Fibroblast of lung (primary cell): ENCODE results near the gene RRAD. TPM values are rescaled to one million over a fixed set of nuclear protein-coding genes. Genes with fewer than 3 reads are reported as not detected.

Experiments used
- DNase-seq, 2 donors: peaks; one replicate each; pipeline versions ENCODE4 v3.0.0 to v3.0.0-alpha.2; 2010; ENCODE audit warnings: low read depth in 2 of 2
- H2AFZ ChIP-seq: 2 replicates; pipeline ENCODE4 v1.5.1; 2012; ENCODE audit warnings: low read length, control low read depth, inconsistent platforms
- H3K27ac ChIP-seq: 2 replicates; pipeline ENCODE4 v1.5.1; 2011; ENCODE audit warnings: low read length, control low read depth; ENCODE audit not compliant: insufficient read depth
- H3K27me3 ChIP-seq: 2 replicates; pipeline ENCODE4 v1.5.1; 2011; ENCODE audit warnings: mild to moderate bottlenecking, low read length; ENCODE audit not compliant: control insufficient read depth, insufficient read depth
- H3K36me3 ChIP-seq: 2 replicates; pipeline ENCODE4 v1.5.1; 2011; ENCODE audit warnings: low read length; ENCODE audit not compliant: control insufficient read depth, insufficient read depth
- H3K4me1 ChIP-seq: 2 replicates; pipeline ENCODE4 v1.5.1; 2011; ENCODE audit warnings: low read length; ENCODE audit not compliant: control insufficient read depth, insufficient read depth; ENCODE audit errors: extremely low read depth
- H3K4me2 ChIP-seq: 2 replicates; pipeline ENCODE4 v1.5.1; 2011; ENCODE audit warnings: low read length, control low read depth; ENCODE audit not compliant: insufficient read depth; ENCODE audit errors: extremely low read depth
- H3K4me3 ChIP-seq, 4 experiments: fragments of 200-600 bp in 1 of 4; sonication (generic) in 1 of 4; replicated peaks in 1 of 4; 2 replicates each; pipeline ENCODE4 v1.5.1; 2011 to 2016; ENCODE audit warnings: low read length in 4 of 4, low read depth in 3 of 4, mild to moderate bottlenecking in 3 of 4, control low read depth in 2 of 4, inconsistent platforms in 1 of 4, mixed read lengths in 1 of 4; ENCODE audit not compliant: insufficient read depth in 1 of 4; ENCODE audit errors: control extremely low read depth in 1 of 4
- H3K79me2 ChIP-seq: 2 replicates; pipeline ENCODE4 v1.5.1; 2012; ENCODE audit warnings: mild to moderate bottlenecking, low read length, inconsistent platforms; ENCODE audit not compliant: control insufficient read depth, insufficient read depth
- H3K9ac ChIP-seq: 2 replicates; pipeline ENCODE4 v1.5.1; 2011; ENCODE audit warnings: mild to moderate bottlenecking, low read length, control low read depth; ENCODE audit not compliant: insufficient read depth
- H3K9me3 ChIP-seq: 2 replicates; pipeline ENCODE4 v1.5.1; 2012; ENCODE audit warnings: low read depth, low read length; ENCODE audit not compliant: control insufficient read depth, insufficient read depth
- H4K20me1 ChIP-seq: 2 replicates; pipeline ENCODE4 v1.5.1; 2011; ENCODE audit warnings: low read length; ENCODE audit not compliant: control insufficient read depth, insufficient read depth; ENCODE audit errors: extremely low read depth
- EZH2 ChIP-seq: IDR thresholded peaks from 2 replicates; pipeline ENCODE4 v1.5.1; 2012; ENCODE audit warnings: low read length, control low read depth, mild to moderate bottlenecking; ENCODE audit errors: missing control alignments
- polyA plus RNA-seq, 2 donors: library from polyadenylated mRNA; depleted of rRNA in 1 of 2; stranded (reverse) in 1 of 2; unstranded in 1 of 2; fragments of >200 nt; gene quantifications; 2 replicates each; pipeline ENCODE4 v1.2.1, GENCODE V29; 2011 to 2012; ENCODE audit warnings: missing spikeins in 1 of 2
- total RNA-seq: library from RNA; depleted of rRNA; stranded (reverse); fragments of >200 nt; gene quantifications from 2 replicates; pipeline ENCODE4 v1.2.1, GENCODE V29; 2014
- TF ChIP-seq, protein P1 (sequence below), 2 donors: IDR thresholded peaks in 1 of 2; conservative IDR thresholded peaks in 1 of 2; 1 replicate in 1 of 2; 2 replicates in 1 of 2; pipeline ENCODE4 v1.5.1; 2011 to 2012; ENCODE audit warnings: low read length in 2 of 2, control low read depth in 1 of 2, inconsistent platforms in 1 of 2, low read depth in 1 of 2, mild to moderate bottlenecking in 1 of 2

RRAD gene
- total and polyA plus RNA-seq, 2 donors (not counting 1 experiment from before 2014, with no cell fraction given) = 11.6 to 83.7 TPM

DNA sequence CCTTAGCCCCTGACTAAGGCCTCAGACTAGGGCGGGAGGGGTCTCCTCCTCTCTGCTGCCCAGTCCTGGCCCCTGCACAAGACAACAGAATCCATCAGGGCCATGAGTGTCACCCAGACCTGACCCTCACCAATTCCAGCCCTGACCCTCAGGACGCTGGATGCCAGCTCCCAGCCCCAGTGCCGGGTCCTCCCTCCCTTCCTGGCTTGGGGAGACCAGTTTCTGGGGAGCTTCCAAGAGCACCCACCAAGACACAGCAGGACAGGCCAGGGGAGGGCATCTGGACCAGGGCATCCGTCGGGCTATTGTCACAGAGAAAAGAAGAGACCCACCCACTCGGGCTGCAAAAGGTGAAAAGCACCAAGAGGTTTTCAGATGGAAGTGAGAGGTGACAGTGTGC is 48.4 kb upstream of the RRAD start:
- no peak overlapping the region for H3K27ac ChIP-seq
- H2AFZ ChIP-seq = no peak overlapping the region
- no peaks in the 10 kb centered on the region for H3K79me2 ChIP-seq
- no peak overlapping the region for H3K9ac ChIP-seq
- no peaks in the 10 kb centered on the region for H3K9me3 ChIP-seq
- H3K4me2 ChIP-seq = no peak overlapping the region
- no peak for DNase-seq
- H3K27me3 ChIP-seq = no peaks in the 10 kb centered on the region
- no peaks in the 10 kb centered on the region for H4K20me1 ChIP-seq
- H3K4me1 ChIP-seq = no peaks in the 10 kb centered on the region
- no peak for TF ChIP-seq EZH2
- TF ChIP-seq, protein P1, sequence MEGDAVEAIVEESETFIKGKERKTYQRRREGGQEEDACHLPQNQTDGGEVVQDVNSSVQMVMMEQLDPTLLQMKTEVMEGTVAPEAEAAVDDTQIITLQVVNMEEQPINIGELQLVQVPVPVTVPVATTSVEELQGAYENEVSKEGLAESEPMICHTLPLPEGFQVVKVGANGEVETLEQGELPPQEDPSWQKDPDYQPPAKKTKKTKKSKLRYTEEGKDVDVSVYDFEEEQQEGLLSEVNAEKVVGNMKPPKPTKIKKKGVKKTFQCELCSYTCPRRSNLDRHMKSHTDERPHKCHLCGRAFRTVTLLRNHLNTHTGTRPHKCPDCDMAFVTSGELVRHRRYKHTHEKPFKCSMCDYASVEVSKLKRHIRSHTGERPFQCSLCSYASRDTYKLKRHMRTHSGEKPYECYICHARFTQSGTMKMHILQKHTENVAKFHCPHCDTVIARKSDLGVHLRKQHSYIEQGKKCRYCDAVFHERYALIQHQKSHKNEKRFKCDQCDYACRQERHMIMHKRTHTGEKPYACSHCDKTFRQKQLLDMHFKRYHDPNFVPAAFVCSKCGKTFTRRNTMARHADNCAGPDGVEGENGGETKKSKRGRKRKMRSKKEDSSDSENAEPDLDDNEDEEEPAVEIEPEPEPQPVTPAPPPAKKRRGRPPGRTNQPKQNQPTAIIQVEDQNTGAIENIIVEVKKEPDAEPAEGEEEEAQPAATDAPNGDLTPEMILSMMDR (conservative IDR thresholded peaks at IDR 0.05 in 1 of 2, IDR thresholded peaks at IDR 0.05 in 1 of 2; ENCODE audit: low read depth in 1 of 2, low read length in 2 of 2) = no peak
- no peak overlapping the region for H3K4me3 ChIP-seq
- no peaks in the 10 kb centered on the region for H3K36me3 ChIP-seq

DNA sequence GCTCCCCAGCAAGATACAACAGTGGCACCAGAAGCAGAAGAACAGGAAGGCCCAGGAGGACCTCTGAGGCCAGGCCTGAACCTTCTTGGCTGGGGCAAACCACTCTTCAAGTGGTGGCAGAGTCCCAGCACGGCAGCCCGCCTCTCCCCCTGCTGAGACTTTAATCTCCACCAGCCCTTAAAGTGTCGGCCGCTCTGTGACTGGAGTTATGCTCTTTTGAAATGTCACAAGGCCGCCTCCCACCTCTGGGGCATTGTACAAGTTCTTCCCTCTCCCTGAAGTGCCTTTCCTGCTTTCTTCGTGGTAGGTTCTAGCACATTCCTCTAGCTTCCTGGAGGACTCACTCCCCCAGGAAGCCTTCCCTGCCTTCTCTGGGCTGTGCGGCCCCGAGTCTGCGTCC is 47.6 kb upstream of the RRAD start:
- H3K4me2 ChIP-seq = no peak overlapping the region
- H4K20me1 ChIP-seq = no peaks in the 10 kb centered on the region
- TF ChIP-seq EZH2 = no peak
- TF ChIP-seq, protein P1 (conservative IDR thresholded peaks at IDR 0.05 in 1 of 2, IDR thresholded peaks at IDR 0.05 in 1 of 2; ENCODE audit: low read depth in 1 of 2, low read length in 2 of 2) = no peak
- H2AFZ ChIP-seq = no peak overlapping the region
- no peak overlapping the region for H3K9ac ChIP-seq
- H3K27ac ChIP-seq = no peak overlapping the region
- no peaks in the 10 kb centered on the region for H3K9me3 ChIP-seq
- no peak for DNase-seq
- H3K4me3 ChIP-seq = no peak overlapping the region
- H3K36me3 ChIP-seq = no peaks in the 10 kb centered on the region
- no peaks in the 10 kb centered on the region for H3K4me1 ChIP-seq
- no peaks in the 10 kb centered on the region for H3K79me2 ChIP-seq
- H3K27me3 ChIP-seq = no peaks in the 10 kb centered on the region

DNA sequence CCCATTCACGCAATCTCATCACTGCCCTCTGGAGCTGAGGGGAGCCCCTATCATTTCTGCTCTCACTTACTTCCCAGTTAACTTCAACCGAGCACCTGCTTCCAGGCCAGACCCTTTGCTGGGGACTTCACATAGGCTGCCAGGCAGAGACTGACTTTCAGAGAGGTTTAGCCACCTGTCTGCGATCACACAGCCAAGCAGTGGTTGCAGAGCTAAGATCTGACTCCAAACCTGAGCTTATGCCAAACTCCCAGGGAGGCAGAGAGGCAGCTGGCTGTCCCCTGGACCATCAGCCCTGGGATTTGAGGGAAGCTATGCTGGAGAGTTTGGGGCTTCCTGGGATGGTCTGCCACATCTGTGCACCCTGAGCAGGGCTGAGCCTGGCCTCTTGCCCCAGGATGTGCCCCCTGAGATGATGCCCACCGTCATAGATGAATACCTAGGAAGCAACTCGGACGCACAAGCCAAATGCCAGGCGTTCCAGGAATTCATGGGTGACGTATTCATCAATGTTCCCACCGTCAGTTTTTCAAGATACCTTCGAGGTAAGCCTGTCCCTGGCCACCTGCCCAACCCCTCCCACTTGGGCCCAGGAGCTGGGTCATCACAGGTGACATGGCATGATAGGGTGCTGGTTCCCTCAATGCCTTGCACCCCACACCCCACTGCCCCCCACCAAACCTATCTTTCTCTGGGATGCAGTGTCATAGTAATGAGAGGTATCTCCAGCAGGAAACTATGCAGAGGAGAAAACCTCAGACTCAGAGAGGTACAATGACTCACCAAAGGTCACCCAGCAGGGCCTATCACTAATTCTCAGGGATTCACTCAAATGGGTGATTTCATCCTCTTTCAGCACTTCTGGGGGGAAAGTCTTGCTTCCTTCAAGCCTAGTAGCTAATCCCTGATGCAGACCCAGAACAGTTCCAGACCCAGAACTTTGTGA is 45.7 kb upstream of the RRAD start:
- H3K79me2 ChIP-seq = no peaks in the 10 kb centered on the region
- no peaks in the 10 kb centered on the region for H3K36me3 ChIP-seq
- H3K4me2 ChIP-seq = no peak overlapping the region
- no peaks in the 10 kb centered on the region for H3K9me3 ChIP-seq
- H3K4me1 ChIP-seq = no peaks in the 10 kb centered on the region
- H3K9ac ChIP-seq = no peak overlapping the region
- DNase-seq = peak in 1 of 2 donors; percentile 71
- no peaks in the 10 kb centered on the region for H3K27me3 ChIP-seq
- H3K4me3 ChIP-seq = no peak overlapping the region
- H4K20me1 ChIP-seq = no peaks in the 10 kb centered on the region
- no peak overlapping the region for H3K27ac ChIP-seq
- TF ChIP-seq EZH2 = no peak
- TF ChIP-seq, protein P1 (conservative IDR thresholded peaks at IDR 0.05 in 1 of 2, IDR thresholded peaks at IDR 0.05 in 1 of 2; ENCODE audit: low read depth in 1 of 2, low read length in 2 of 2) = no peak
- no peak overlapping the region for H2AFZ ChIP-seq
